Esophagus muscularis mucosa (tissue), 4 donors: ENCODE data around the gene FAM53A.

Experiments used
- CTCF ChIP-seq, 3 experiments: fragments of 200-600 bp in 2 of 3; fragments of 450-650 bp in 1 of 3; sonication (generic) in 2 of 3; IDR thresholded peaks; one replicate each; pipeline ENCODE4 v1.5.1; 2017 to 2019; ENCODE audit warnings: antibody characterized with exemption in 3 of 3, mild to moderate bottlenecking in 2 of 3, moderate library complexity in 1 of 3
- EP300 ChIP-seq: sonication (generic); formaldehyde crosslinking; IDR thresholded peaks from one replicate; pipeline ENCODE4 v1.6.1; 2017; ENCODE audit warnings: antibody characterized with exemption
- POLR2A ChIP-seq: fragments of 450-650 bp; IDR thresholded peaks from one replicate; pipeline ENCODE4 v1.6.1; 2017; ENCODE audit warnings: antibody characterized with exemption, moderate library complexity, mild to moderate bottlenecking, low read depth
- POLR2AphosphoS5 ChIP-seq, 2 donors: sonication (generic); formaldehyde crosslinking; IDR thresholded peaks; one replicate each; pipeline ENCODE4 v1.6.1; 2017; ENCODE audit warnings: antibody characterized with exemption in 2 of 2

- TF ChIP-seq CTCF (IDR thresholded peaks at IDR 0.05) (no peak), POLR2AphosphoS5 (IDR thresholded peaks at IDR 0.05) (no peak), EP300 (no peak), POLR2A (no peak)
Observed at GRCh38 chr4:1643971-1644735, 40.0 kb downstream of the FAM53A start.
